NCI-H2029 treated with DMSO at 0.1 percent for 48 hours (cell line): ENCODE results near the gene CIPC.

Experiments used
- DNase-seq: peaks from one replicate; lab custom pipeline; 2025; lab: John Stamatoyannopoulos, UW

The CIPC gene

GRCh38 chr14:77125823-77126325 is 27.8 kb downstream of the CIPC start:
- no peak for DNase-seq

GRCh38 chr14:77126461-77126990 is 28.5 kb downstream of the CIPC start:
- DNase-seq = no peak

- no peak for DNase-seq
Observed at GRCh38 chr14:77128414-77128891, 30.4 kb downstream of the CIPC start.

- DNase-seq = no peak
Observed at GRCh38 chr14:77130386-77130785, 32.3 kb downstream of the CIPC start.

- DNase-seq = no peak
Observed at GRCh38 chr14:77131206-77131605, 33.1 kb downstream of the CIPC start.

- DNase-seq = no peak
Observed at GRCh38 chr14:77131871-77132486, 33.9 kb downstream of the CIPC start.

GRCh38 chr14:77133720-77134338 is 35.8 kb downstream of the CIPC start:
- DNase-seq = no peak

GRCh38 chr14:77139022-77139421 is 41.0 kb downstream of the CIPC start:
- no peak for DNase-seq

- DNase-seq = no peak
Observed at GRCh38 chr14:77139540-77140358, 41.7 kb downstream of the CIPC start.

- DNase-seq = no peak
Observed at GRCh38 chr14:77140359-77141213, 42.5 kb downstream of the CIPC start.

- no peak for DNase-seq
Observed at GRCh38 chr14:77141214-77142004, 43.4 kb downstream of the CIPC start, which contains the start of gene ZDHHC22. Gene ZDHHC22 (minus strand): TSS chr14:77141791. CDS start chr14:77139738, 2,053 bp downstream.

GRCh38 chr14:77142005-77142800 is 44.1 kb downstream of the CIPC start:
- no peak for DNase-seq

- no peak for DNase-seq
Observed at GRCh38 chr14:77143071-77143470, 45.0 kb downstream of the CIPC start.

GRCh38 chr14:77144412-77145115 is 46.5 kb downstream of the CIPC start:
- no peak for DNase-seq

- DNase-seq = no peak
Observed at GRCh38 chr14:77145975-77146740, 48.1 kb downstream of the CIPC start.

- peak; percentile 23 for DNase-seq
Observed at GRCh38 chr14:77148510-77149231, 50.6 kb downstream of the CIPC start.

- no peak for DNase-seq
Observed at GRCh38 chr14:77151245-77151644, 53.2 kb downstream of the CIPC start.
